ENCODE data around the gene PCK1. TPM values are rescaled to one million over a fixed set of nuclear protein-coding genes. Genes with fewer than 3 reads are reported as not detected.

The PCK1 gene
- total and polyA plus RNA-seq, 4 donors: 0.30 to 0.90 (median 0.58) TPM

- H3K27me3 ChIP-seq (ENCODE audit: control insufficient read depth, insufficient read depth, low read length): peaks cover 6% of the 10 kb centered on the region
- no peak overlapping the region for H3K4me3 ChIP-seq (ENCODE audit: low read depth, low read length)
- H3K36me3 ChIP-seq (ENCODE audit: control insufficient read depth, insufficient read depth, low read length): no peaks in the 10 kb centered on the region
- peaks cover 21% of the 10 kb centered on the region for H3K4me1 ChIP-seq (ENCODE audit: control insufficient read depth, insufficient read depth, low read length)
- H3K9me3 ChIP-seq (ENCODE audit: control insufficient read depth, insufficient read depth, low read length): no peaks in the 10 kb centered on the region
- H3K27ac ChIP-seq (ENCODE audit: low read depth, low read length): no peak overlapping the region
- DNase-seq (ENCODE audit: low read depth in 4 of 6, low spot score in 6 of 6): no peak
Measured at GRCh38 chr20:57574954-57575353, 14.0 kb downstream of the PCK1 start.

- H3K9me3 ChIP-seq (ENCODE audit: control insufficient read depth, insufficient read depth, low read length): no peaks in the 10 kb centered on the region
- peaks cover 6% of the 10 kb centered on the region for H3K27me3 ChIP-seq (ENCODE audit: control insufficient read depth, insufficient read depth, low read length)
- H3K36me3 ChIP-seq (ENCODE audit: control insufficient read depth, insufficient read depth, low read length): no peaks in the 10 kb centered on the region
- 64% methylated on average over 1 of the region's 2 CpGs for WGBS (ENCODE audit: insufficient coverage)
- H3K4me3 ChIP-seq (ENCODE audit: low read depth, low read length): no peak overlapping the region
- no peak overlapping the region for H3K27ac ChIP-seq (ENCODE audit: low read depth, low read length)
- peaks cover 23% of the 10 kb centered on the region for H3K4me1 ChIP-seq (ENCODE audit: control insufficient read depth, insufficient read depth, low read length)
- no peak for DNase-seq (ENCODE audit: low read depth in 4 of 6, low spot score in 6 of 6)
Measured at GRCh38 chr20:57576002-57576401, 15.1 kb downstream of the PCK1 start.

DNA sequence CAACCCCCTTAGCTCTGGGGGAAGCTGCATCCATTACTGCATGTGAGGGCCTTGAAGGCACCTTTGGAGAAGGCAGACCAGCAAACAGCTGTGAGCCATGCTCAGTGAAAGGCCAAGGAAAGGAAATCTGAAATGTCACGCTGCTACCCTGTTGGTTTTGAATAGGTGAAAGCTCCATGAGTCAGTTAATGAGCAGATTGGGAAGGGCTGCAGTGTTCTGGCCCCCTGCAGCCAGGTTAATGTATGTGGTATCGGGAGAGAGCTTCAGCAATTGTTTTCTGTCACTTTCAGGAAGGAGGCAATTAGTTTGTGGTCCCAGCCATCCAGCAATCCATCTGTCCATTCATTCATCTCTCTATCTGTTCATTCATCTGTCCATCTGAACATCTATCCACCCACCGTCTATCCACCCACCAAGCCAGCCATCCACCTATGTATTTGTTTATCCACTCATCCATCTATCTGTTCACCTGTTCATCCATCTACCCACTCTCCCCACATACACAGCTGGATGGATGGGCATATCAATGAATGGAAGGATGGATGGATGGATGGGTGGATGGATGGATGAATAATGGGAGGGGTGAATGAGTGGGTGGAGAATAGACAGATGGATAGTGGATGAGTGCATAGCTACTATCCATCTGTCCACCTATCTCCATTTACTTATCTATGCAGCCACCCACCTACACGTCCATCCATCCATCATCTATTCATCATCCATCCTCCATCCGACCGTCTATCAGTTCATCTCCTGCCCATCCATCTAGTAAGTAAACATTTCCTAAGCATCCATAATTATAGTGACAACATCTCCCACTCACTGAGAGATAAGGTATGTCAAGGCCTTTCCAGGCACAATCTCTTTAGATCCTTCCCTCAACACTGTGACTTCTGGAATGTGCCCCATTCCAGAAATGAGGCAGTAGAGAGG is 16.0 kb downstream of the PCK1 start:
- no peak overlapping the region for H3K4me3 ChIP-seq (ENCODE audit: low read depth, low read length)
- peaks cover 27% of the 10 kb centered on the region for H3K4me1 ChIP-seq (ENCODE audit: control insufficient read depth, insufficient read depth, low read length)
- H3K27ac ChIP-seq (ENCODE audit: low read depth, low read length): no peak overlapping the region
- 80% methylated on average over 5 of the region's 6 CpGs for WGBS (ENCODE audit: insufficient coverage)
- peak in 1 of 6 donors; percentile 21 for DNase-seq (ENCODE audit: low read depth in 4 of 6, low spot score in 6 of 6)
- peaks cover 6% of the 10 kb centered on the region for H3K27me3 ChIP-seq (ENCODE audit: control insufficient read depth, insufficient read depth, low read length)
- no peaks in the 10 kb centered on the region for H3K9me3 ChIP-seq (ENCODE audit: control insufficient read depth, insufficient read depth, low read length)
- H3K36me3 ChIP-seq (ENCODE audit: control insufficient read depth, insufficient read depth, low read length): no peaks in the 10 kb centered on the region

DNA sequence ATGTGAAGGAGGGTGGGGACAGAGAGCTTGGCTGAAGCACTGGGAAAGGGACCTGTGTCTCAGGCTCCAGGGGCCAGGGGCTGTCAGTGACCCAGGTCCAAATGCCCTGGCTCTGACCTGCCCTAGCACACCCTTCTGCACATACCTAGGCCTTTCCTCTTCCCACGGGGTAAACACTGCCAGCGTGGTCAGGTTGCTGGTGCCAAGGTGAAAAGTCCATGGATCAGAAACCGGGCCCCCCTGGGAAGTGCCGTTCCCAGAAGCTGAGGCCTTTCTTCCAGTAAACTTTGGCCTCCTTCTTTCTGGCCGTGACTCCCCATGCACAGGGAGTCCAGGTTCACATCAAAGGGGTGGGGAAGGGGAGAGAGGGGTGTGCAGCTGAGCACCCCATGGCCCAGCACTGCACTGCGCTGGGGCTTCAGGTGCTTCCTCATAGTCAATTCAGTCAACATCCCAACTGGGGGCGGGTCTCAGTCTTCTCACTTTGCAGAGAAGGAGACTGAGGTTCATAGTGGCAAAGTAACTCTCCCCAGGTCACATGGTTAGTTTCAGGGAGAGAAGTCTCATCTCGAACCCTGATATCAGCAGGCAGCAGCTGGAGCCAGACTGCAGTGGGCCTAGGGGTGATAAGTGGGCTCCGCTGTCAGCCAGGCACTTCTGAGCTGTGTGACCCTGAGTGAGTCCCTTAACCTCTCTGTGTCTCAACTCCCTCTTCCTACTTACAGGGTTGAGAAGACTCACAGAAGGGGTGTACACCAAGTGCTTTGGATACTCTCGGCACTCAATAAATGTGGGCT is 17.0 kb downstream of the PCK1 start:
- Histone ChIP-seq H3K4me3 (ENCODE audit: low read depth, low read length) (no peak overlapping the region), H3K27ac (ENCODE audit: low read depth, low read length) (no peak overlapping the region), H3K9me3 (ENCODE audit: control insufficient read depth, insufficient read depth, low read length) (no peaks in the 10 kb centered on the region), H3K27me3 (ENCODE audit: control insufficient read depth, insufficient read depth, low read length) (peaks cover 6% of the 10 kb centered on the region), H3K4me1 (ENCODE audit: control insufficient read depth, insufficient read depth, low read length) (peaks cover 34% of the 10 kb centered on the region), H3K36me3 (ENCODE audit: control insufficient read depth, insufficient read depth, low read length) (no peaks in the 10 kb centered on the region)
- WGBS (ENCODE audit: insufficient coverage): 91% methylated on average over 5 of the region's 10 CpGs
- DNase-seq (ENCODE audit: low read depth in 4 of 6, low spot score in 6 of 6): no peak

DNA sequence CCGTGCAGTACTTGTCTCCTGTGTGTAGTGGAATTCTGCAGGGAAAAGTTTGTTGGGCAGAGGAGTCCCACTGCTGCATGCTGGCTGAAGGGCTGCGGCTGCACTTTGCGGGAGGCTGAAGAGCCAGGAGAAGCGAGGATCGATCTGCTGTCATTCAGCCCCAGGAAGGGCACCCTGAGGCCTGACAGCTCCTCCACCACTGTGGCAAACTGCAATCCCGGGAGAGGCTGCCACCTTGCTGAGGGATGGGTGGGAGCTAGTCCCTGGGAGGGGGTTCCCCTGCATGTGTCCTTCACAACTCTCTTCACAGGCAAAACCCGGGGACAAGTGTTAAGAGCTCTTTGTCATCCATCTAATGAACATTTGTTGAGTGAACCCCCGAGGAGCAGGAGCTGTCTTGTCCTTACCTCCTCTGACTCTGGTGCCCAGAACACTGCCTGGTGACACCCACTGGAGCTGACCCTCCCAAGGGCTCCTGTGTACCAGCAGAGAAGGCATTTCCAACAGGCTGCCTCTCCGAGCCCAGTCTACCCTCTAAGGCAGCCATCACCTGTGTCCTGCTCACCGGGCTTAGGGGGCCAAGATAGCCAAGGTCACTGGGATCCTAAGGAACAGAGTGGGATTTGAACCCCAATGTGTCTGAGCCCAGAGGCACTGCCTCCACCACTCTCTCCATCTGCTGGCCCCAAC is 17.7 kb downstream of the PCK1 start:
- no peak overlapping the region for H3K27ac ChIP-seq (ENCODE audit: low read depth, low read length)
- no peak for DNase-seq (ENCODE audit: low read depth in 4 of 6, low spot score in 6 of 6)
- H3K4me1 ChIP-seq (ENCODE audit: control insufficient read depth, insufficient read depth, low read length): peaks cover 36% of the 10 kb centered on the region
- WGBS (ENCODE audit: insufficient coverage): 83% methylated on average over 10 of the region's 10 CpGs
- no peaks in the 10 kb centered on the region for H3K9me3 ChIP-seq (ENCODE audit: control insufficient read depth, insufficient read depth, low read length)
- H3K27me3 ChIP-seq (ENCODE audit: control insufficient read depth, insufficient read depth, low read length): peaks cover 6% of the 10 kb centered on the region
- no peaks in the 10 kb centered on the region for H3K36me3 ChIP-seq (ENCODE audit: control insufficient read depth, insufficient read depth, low read length)
- H3K4me3 ChIP-seq (ENCODE audit: low read depth, low read length): no peak overlapping the region

DNA sequence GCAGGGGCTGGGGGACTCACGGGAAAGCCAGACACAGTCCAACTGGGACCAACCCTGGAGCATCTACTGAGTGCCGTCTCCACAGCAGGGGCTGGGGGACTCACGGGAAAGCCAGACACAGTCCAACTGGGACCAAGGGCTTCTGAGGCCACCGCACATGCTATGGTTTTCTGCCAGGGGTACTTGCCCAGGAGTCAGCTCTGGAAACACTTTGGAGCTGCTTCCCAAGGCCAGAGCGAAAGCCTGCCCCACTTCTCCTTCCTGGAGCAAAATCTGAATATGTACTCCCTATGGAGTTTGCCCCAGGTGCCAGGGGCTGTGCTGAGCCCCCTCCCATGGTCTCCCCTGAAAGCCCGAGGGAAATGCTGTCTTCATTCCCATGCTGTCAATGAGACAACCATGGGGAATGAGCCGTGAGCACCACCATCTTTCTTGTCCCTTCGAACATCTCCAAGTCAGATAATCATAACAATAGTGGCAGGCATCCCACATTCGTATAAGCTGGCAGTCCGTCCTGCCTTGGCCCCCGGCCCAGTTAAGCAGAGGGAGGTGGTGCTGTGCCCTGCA is 18.5 kb downstream of the PCK1 start:
- no peak for DNase-seq (ENCODE audit: low read depth in 4 of 6, low spot score in 6 of 6)

DNA sequence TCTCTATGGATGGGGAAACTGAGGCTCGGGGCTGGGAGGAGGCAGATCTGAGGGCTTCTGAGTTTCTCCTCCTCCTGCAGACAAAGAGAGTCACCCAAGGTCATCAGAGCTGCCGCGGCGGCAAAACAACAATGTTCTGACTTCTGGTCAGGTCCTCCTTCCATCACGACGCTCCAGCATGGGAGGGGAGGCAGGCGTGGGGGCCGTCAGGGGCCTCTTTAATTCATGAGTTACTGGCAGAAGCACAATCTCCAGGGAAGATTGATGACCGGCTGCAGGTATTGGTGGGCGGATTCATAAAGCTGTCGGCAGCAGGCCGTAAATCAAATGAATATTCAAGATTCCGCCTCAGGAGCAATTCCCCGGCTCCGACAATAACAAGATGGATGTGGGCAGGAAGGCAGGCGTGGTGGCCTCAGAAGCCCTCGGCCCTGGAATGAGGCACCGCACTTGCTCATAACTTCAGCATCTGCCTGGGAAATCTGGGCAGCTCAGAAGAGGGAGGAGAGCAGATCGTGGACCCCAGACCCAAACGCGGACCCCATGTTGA is 19.1 kb downstream of the PCK1 start:
- H3K27ac ChIP-seq (ENCODE audit: low read depth, low read length): no peak overlapping the region
- no peaks in the 10 kb centered on the region for H3K9me3 ChIP-seq (ENCODE audit: control insufficient read depth, insufficient read depth, low read length)
- peaks cover 37% of the 10 kb centered on the region for H3K4me1 ChIP-seq (ENCODE audit: control insufficient read depth, insufficient read depth, low read length)
- WGBS (ENCODE audit: insufficient coverage): 23% methylated on average over 15 of the region's 21 CpGs
- H3K4me3 ChIP-seq (ENCODE audit: low read depth, low read length): no peak overlapping the region
- no peaks in the 10 kb centered on the region for H3K36me3 ChIP-seq (ENCODE audit: control insufficient read depth, insufficient read depth, low read length)
- peaks cover 6% of the 10 kb centered on the region for H3K27me3 ChIP-seq (ENCODE audit: control insufficient read depth, insufficient read depth, low read length)
- peak in 1 of 6 donors; percentile 90 for DNase-seq (ENCODE audit: low read depth in 4 of 6, low spot score in 6 of 6)

More for the DNA sequence above, 18.5 kb downstream of the PCK1 start:
- H3K4me1 ChIP-seq (ENCODE audit: control insufficient read depth, insufficient read depth, low read length): peaks cover 37% of the 10 kb centered on the region
- peaks cover 6% of the 10 kb centered on the region for H3K27me3 ChIP-seq (ENCODE audit: control insufficient read depth, insufficient read depth, low read length)
- WGBS (ENCODE audit: insufficient coverage): 51% methylated on average over 11 of the region's 11 CpGs
- no peak overlapping the region for H3K27ac ChIP-seq (ENCODE audit: low read depth, low read length)
- no peak overlapping the region for H3K4me3 ChIP-seq (ENCODE audit: low read depth, low read length)
- H3K9me3 ChIP-seq (ENCODE audit: control insufficient read depth, insufficient read depth, low read length): no peaks in the 10 kb centered on the region
- no peaks in the 10 kb centered on the region for H3K36me3 ChIP-seq (ENCODE audit: control insufficient read depth, insufficient read depth, low read length)

DNA sequence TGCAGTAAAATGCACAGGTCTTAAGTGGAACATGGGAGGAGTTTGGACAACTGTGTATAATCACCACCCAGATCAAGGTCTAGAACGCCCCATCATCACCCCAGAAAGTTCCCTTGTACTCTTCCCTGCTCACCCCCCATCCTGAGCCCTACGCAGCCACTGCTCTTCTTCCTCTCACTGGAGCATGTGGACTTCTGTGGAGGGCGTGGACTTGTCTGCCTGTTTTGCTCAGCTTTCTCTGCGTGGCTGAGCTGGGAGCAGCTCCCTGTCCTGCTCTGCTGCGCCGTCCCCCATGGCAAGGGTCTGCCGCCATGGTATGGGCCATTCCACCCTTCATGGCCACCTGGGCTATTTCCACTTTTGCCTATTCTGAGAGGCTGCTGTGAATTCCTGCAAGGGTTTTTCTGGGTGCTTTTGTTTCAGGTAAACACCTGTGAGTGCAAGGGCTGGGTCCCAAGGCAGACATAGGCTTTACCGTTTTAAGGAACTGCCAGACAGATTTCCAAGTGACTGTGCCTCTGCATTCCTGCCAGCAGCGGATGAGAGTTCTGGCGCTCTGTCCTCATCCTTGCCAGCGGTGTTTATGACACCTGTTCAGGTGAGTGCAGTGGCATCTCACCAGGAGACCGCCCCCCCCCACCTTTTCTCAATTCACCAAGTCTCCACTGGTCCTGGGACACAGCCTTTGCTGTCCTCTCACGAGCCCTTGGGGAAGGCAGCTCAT is 19.7 kb downstream of the PCK1 start:
- no peak overlapping the region for H3K4me3 ChIP-seq (ENCODE audit: low read depth, low read length)
- no peak overlapping the region for H3K27ac ChIP-seq (ENCODE audit: low read depth, low read length)
- H3K36me3 ChIP-seq (ENCODE audit: control insufficient read depth, insufficient read depth, low read length): no peaks in the 10 kb centered on the region
- WGBS (ENCODE audit: insufficient coverage): 91% methylated on average over 12 of the region's 13 CpGs
- H3K9me3 ChIP-seq (ENCODE audit: control insufficient read depth, insufficient read depth, low read length): no peaks in the 10 kb centered on the region
- H3K27me3 ChIP-seq (ENCODE audit: control insufficient read depth, insufficient read depth, low read length): peaks cover 6% of the 10 kb centered on the region
- peaks cover 39% of the 10 kb centered on the region for H3K4me1 ChIP-seq (ENCODE audit: control insufficient read depth, insufficient read depth, low read length)
- peak in 1 of 6 donors; percentile 14 for DNase-seq (ENCODE audit: low read depth in 4 of 6, low spot score in 6 of 6)
